Calu3 (cell line): ENCODE measurements around the gene ACAA1. TPM values are rescaled to one million over a fixed set of nuclear protein-coding genes. Genes with fewer than 3 reads are reported as not detected.
"Not testable (repeated sequence)": the region's sequence is repeated elsewhere in the genome, so short reads cannot be mapped to it uniquely, and the experiment has no call there.

ENCODE experiments used
- BruUV-seq: library from RNA; stranded (reverse); fragments of 400-500 nt; replicated peaks from 2 replicates; lab custom pipeline; 2021; lab: Mats Ljungman, UMichigan
- CTCF ChIA-PET: fragments of 300-600 bp; sonication (Branson Sonifier 250); formaldehyde crosslinking; loops from one replicate; lab custom pipeline; 2022; ENCODE audit warnings: antibody characterized with exemption; lab: Charles Lee
- DNase-seq: peaks from one replicate; pipeline ENCODE4 v3.0.0; 2022
- H3K27ac Mint-ChIP-seq: one replicate; pipeline ENCODE4 v1.8.0; 2022; ENCODE audit warnings: mixed read lengths; ENCODE audit not compliant: unreplicated experiment
- H3K27me3 Mint-ChIP-seq: one replicate; pipeline ENCODE4 v1.8.0; 2022; ENCODE audit warnings: mixed read lengths; ENCODE audit not compliant: unreplicated experiment
- H3K36me3 Mint-ChIP-seq: one replicate; pipeline ENCODE4 v1.8.0; 2022; ENCODE audit warnings: mild to moderate bottlenecking, moderate library complexity, mixed read lengths; ENCODE audit not compliant: insufficient read depth, unreplicated experiment
- H3K4me1 Mint-ChIP-seq: one replicate; pipeline ENCODE4 v1.8.0; 2022; ENCODE audit warnings: mild to moderate bottlenecking, low read depth, mixed read lengths; ENCODE audit not compliant: unreplicated experiment
- H3K4me3 Mint-ChIP-seq: one replicate; pipeline ENCODE4 v1.8.0; 2022; ENCODE audit warnings: mild to moderate bottlenecking, low read depth, moderate library complexity, mixed read lengths; ENCODE audit not compliant: unreplicated experiment
- H3K9me3 Mint-ChIP-seq: one replicate; pipeline ENCODE4 v1.8.0; 2022; ENCODE audit warnings: low read depth, mixed read lengths; ENCODE audit not compliant: unreplicated experiment
- CTCF ChIP-seq: fragments of 200-600 bp; IDR thresholded peaks from one replicate; pipeline ENCODE4 v1.8.0; 2022; ENCODE audit warnings: antibody characterized with exemption; ENCODE audit not compliant: unreplicated experiment
- intact Hi-C: fragments of 100-400 bp; cut with micrococcal nuclease; formaldehyde crosslinking; loops from one replicate; pipeline ENCODE4 v1.10.0; 2022; ENCODE audit not compliant: unreplicated experiment
- total RNA-seq: library from RNA; stranded (reverse); gene quantifications from 2 replicates; pipeline ENCODE4 v1.2.3, GENCODE V29; 2022

ACAA1 gene
- total RNA-seq, 1 experiment from 2014 or later = 64.5 TPM

- BruUV-seq = no TSS peak
- Mint-ChIP-seq H3K9me3 (no peaks in the 10 kb centered on the region), H3K27ac (peak overlapping the region; percentile 95), H3K4me3 (peak overlapping the region; percentile 97), H3K4me1 (peaks cover 30% of the 10 kb centered on the region), H3K36me3 (peaks cover 39% of the 10 kb centered on the region), H3K27me3 (no peaks in the 10 kb centered on the region)
- intact Hi-C loops = no loop called here
- CTCF ChIA-PET = interaction anchor here (0.7 to 3.2 kb wide), 5 partner anchors 9 to 285 kb away, joined by 3 to 24 read pairs (median 3); partner anchors contain the start of genes ACAA1, MYD88 and PLCD1
- peak; percentile 19 for DNase-seq
- TF ChIP-seq CTCF = peak; percentile 30
Observed at GRCh38 chr3:38163117-38163840, 26.4 kb upstream of the ACAA1 start.

- H3K27ac Mint-ChIP-seq, CTCF ChIA-PET, intact Hi-C loops, BruUV-seq, H3K4me1 Mint-ChIP-seq, H3K9me3 Mint-ChIP-seq, H3K27me3 Mint-ChIP-seq, H3K4me3 Mint-ChIP-seq, DNase-seq: not testable (repeated sequence)
- peaks cover 17% of the 10 kb centered on the region for H3K36me3 Mint-ChIP-seq
Observed at GRCh38 chr3:38160704-38161103, 23.8 kb upstream of the ACAA1 start.

GRCh38 chr3:38158472-38158871 lies 21.5 kb upstream of the ACAA1 start:
- Mint-ChIP-seq H3K4me1 (peaks cover 6% of the 10 kb centered on the region), H3K36me3 (peaks cover 5% of the 10 kb centered on the region), H3K27me3 (no peaks in the 10 kb centered on the region), H3K27ac (no peak overlapping the region), H3K9me3 (no peaks in the 10 kb centered on the region), H3K4me3 (no peak overlapping the region)
- no peak for TF ChIP-seq CTCF
- BruUV-seq = no TSS peak
- intact Hi-C loops = no loop called here
- no peak for DNase-seq
- CTCF ChIA-PET = interaction anchor here (1.6 kb wide), 1 partner anchor 21 kb away, joined by 4 read pairs; the partner anchor contains the start of gene ACAA1

- no peak for TF ChIP-seq CTCF
- H3K27me3 Mint-ChIP-seq = no peaks in the 10 kb centered on the region
- no peaks in the 10 kb centered on the region for H3K9me3 Mint-ChIP-seq
- no TSS peak for BruUV-seq
- peak; percentile 46 for DNase-seq
- H3K4me1 Mint-ChIP-seq = peaks cover 15% of the 10 kb centered on the region
- CTCF ChIA-PET = interaction anchor here (1.6 kb wide), 1 partner anchor 21 kb away, joined by 4 read pairs; the partner anchor contains the start of gene ACAA1
- H3K4me3 Mint-ChIP-seq = no peak overlapping the region
- intact Hi-C loops = no loop called here
- no peak overlapping the region for H3K27ac Mint-ChIP-seq
- H3K36me3 Mint-ChIP-seq = peaks cover 5% of the 10 kb centered on the region
Observed at GRCh38 chr3:38157595-38157994, 20.7 kb upstream of the ACAA1 start.

- CTCF ChIA-PET = interaction anchor here (1.6 kb wide), 1 partner anchor 20 kb away, joined by 4 read pairs; the partner anchor contains the start of gene ACAA1
- no peak overlapping the region for H3K4me3 Mint-ChIP-seq
- DNase-seq = no peak
- H3K36me3 Mint-ChIP-seq = peaks cover 5% of the 10 kb centered on the region
- intact Hi-C loops = no loop called here
- H3K4me1 Mint-ChIP-seq = peaks cover 18% of the 10 kb centered on the region
- H3K27ac Mint-ChIP-seq = no peak overlapping the region
- H3K27me3 Mint-ChIP-seq = no peaks in the 10 kb centered on the region
- BruUV-seq = no TSS peak
- H3K9me3 Mint-ChIP-seq = no peaks in the 10 kb centered on the region
- no peak for TF ChIP-seq CTCF
Observed at GRCh38 chr3:38157117-38157516, 20.2 kb upstream of the ACAA1 start.
